Kidney epithelial cell (primary cell): ENCODE measurements around the gene RACGAP1. TPM values are rescaled to one million over a fixed set of nuclear protein-coding genes. Genes with fewer than 3 reads are reported as not detected.

Experiments used
- DNase-seq: peaks from one replicate; pipeline ENCODE4 v3.0.0-alpha.2; 2010; ENCODE audit warnings: low read depth
- H3K27me3 ChIP-seq: 2 replicates; pipeline ENCODE4 v1.6.0; 2011; ENCODE audit warnings: low read length; ENCODE audit not compliant: control insufficient read depth, insufficient read depth
- H3K36me3 ChIP-seq: 2 replicates; pipeline ENCODE4 v1.5.1; 2011; ENCODE audit warnings: low read length; ENCODE audit not compliant: control insufficient read depth, insufficient read depth
- H3K4me3 ChIP-seq: 2 replicates; pipeline ENCODE4 v1.5.1; 2011; ENCODE audit warnings: low read depth, mild to moderate bottlenecking, control low read depth, low read length
- CTCF ChIP-seq: IDR thresholded peaks from 2 replicates; pipeline ENCODE4 v1.5.1; 2011; ENCODE audit warnings: mild to moderate bottlenecking, moderate library complexity, low read length, control low read depth, inconsistent platforms; ENCODE audit not compliant: insufficient read depth, poor library complexity, severe bottlenecking
- total RNA-seq: library from RNA; depleted of rRNA; stranded (reverse); fragments of >200 nt; gene quantifications from 2 replicates; pipeline ENCODE4 v1.2.3, GENCODE V29; 2015

Gene RACGAP1
- total RNA-seq, 1 donor from 2014 or later = 12.1 TPM

- DNase-seq = no peak
- H3K4me3 ChIP-seq = no peak overlapping the region
- H3K36me3 ChIP-seq = no peaks in the 10 kb centered on the region
- TF ChIP-seq CTCF = no peak
- H3K27me3 ChIP-seq = no peaks in the 10 kb centered on the region
Measured at GRCh38 chr12:50022903-50023302, 2.4 kb downstream of the RACGAP1 start.

- H3K36me3 ChIP-seq = no peaks in the 10 kb centered on the region
- DNase-seq = no peak
- no peak for TF ChIP-seq CTCF
- no peak overlapping the region for H3K4me3 ChIP-seq
- H3K27me3 ChIP-seq = no peaks in the 10 kb centered on the region
Measured at GRCh38 chr12:50021031-50021430, 4.3 kb downstream of the RACGAP1 start.

GRCh38 chr12:50019524-50019923 lies 5.8 kb downstream of the RACGAP1 start:
- no peak for TF ChIP-seq CTCF
- Histone ChIP-seq H3K36me3 (peaks cover 3% of the 10 kb centered on the region), H3K27me3 (no peaks in the 10 kb centered on the region), H3K4me3 (no peak overlapping the region)
- no peak for DNase-seq

GRCh38 chr12:50018968-50019367 lies 6.3 kb downstream of the RACGAP1 start:
- TF ChIP-seq CTCF = no peak
- DNase-seq = no peak
- Histone ChIP-seq H3K36me3 (peaks cover 3% of the 10 kb centered on the region), H3K4me3 (no peak overlapping the region), H3K27me3 (no peaks in the 10 kb centered on the region)

- H3K4me3 ChIP-seq = no peak overlapping the region
- peaks cover 3% of the 10 kb centered on the region for H3K36me3 ChIP-seq
- H3K27me3 ChIP-seq = no peaks in the 10 kb centered on the region
- no peak for DNase-seq
- no peak for TF ChIP-seq CTCF
Measured at GRCh38 chr12:50018154-50018553, 7.1 kb downstream of the RACGAP1 start.

GRCh38 chr12:50017641-50018040 lies 7.7 kb downstream of the RACGAP1 start:
- H3K27me3 ChIP-seq = no peaks in the 10 kb centered on the region
- no peak for DNase-seq
- H3K36me3 ChIP-seq = peaks cover 3% of the 10 kb centered on the region
- no peak overlapping the region for H3K4me3 ChIP-seq
- TF ChIP-seq CTCF = no peak
